Caco-2 (cell line): ENCODE results near the gene SLC39A11. TPM values are rescaled to one million over a fixed set of nuclear protein-coding genes. Genes with fewer than 3 reads are reported as not detected.

Source experiments
- BruUV-seq: library from RNA; stranded (reverse); fragments of 400-500 nt; replicated peaks from 2 replicates; lab custom pipeline; 2021; lab: Mats Ljungman, UMichigan
- CTCF ChIA-PET: fragments of 300-600 bp; sonication (Branson Sonifier 250); formaldehyde crosslinking; loops from one replicate; lab custom pipeline; 2022; ENCODE audit warnings: antibody characterized with exemption; lab: Charles Lee
- POLR2A ChIA-PET: fragments of 300-600 bp; sonication (Branson Sonifier 250); formaldehyde crosslinking; loops from one replicate; lab custom pipeline; 2022; ENCODE audit warnings: antibody characterized with exemption; lab: Charles Lee
- DNase-seq, 2 experiments: peaks; one replicate each; pipeline versions ENCODE4 v3.0.0 to v3.0.0-alpha.2; 2020 to 2022
- H3K27me3 ChIP-seq: replicated peaks from 2 replicates; pipeline ENCODE4 v1.6.0; 2011; ENCODE audit warnings: low read length; ENCODE audit not compliant: control insufficient read depth, insufficient read depth
- H3K36me3 ChIP-seq: 2 replicates; pipeline ENCODE4 v1.5.1; 2011; ENCODE audit warnings: low read length; ENCODE audit not compliant: control insufficient read depth, insufficient read depth
- H3K4me1 ChIP-seq: fragments of 250-450 bp; sonication (Bioruptor Pico); 2 replicates; pipeline ENCODE4 v1.5.1; 2020; ENCODE audit warnings: mild to moderate bottlenecking
- H3K4me3 ChIP-seq: 2 replicates; pipeline ENCODE4 v1.5.1; 2011; ENCODE audit warnings: low read depth, mild to moderate bottlenecking, control low read depth, low read length
- H3K9me3 ChIP-seq: fragments of 250-450 bp; sonication (Bioruptor Pico); 2 replicates; pipeline ENCODE4 v1.5.1; 2020; ENCODE audit warnings: mild to moderate bottlenecking, moderate library complexity
- H3K27ac Mint-ChIP-seq: one replicate; pipeline ENCODE4 v1.8.0; 2022; ENCODE audit warnings: mixed read lengths; ENCODE audit not compliant: unreplicated experiment
- H3K27me3 Mint-ChIP-seq: one replicate; pipeline ENCODE4 v1.8.0; 2022; ENCODE audit warnings: mixed read lengths; ENCODE audit not compliant: insufficient read depth, unreplicated experiment
- H3K36me3 Mint-ChIP-seq: one replicate; pipeline ENCODE4 v1.8.0; 2022; ENCODE audit warnings: mild to moderate bottlenecking, mixed read lengths; ENCODE audit not compliant: insufficient read depth, unreplicated experiment
- H3K4me1 Mint-ChIP-seq: one replicate; pipeline ENCODE4 v1.8.0; 2022; ENCODE audit warnings: low read depth, mixed read lengths; ENCODE audit not compliant: unreplicated experiment
- H3K4me3 Mint-ChIP-seq: one replicate; pipeline ENCODE4 v1.8.0; 2022; ENCODE audit warnings: mild to moderate bottlenecking, moderate library complexity, mixed read lengths; ENCODE audit not compliant: unreplicated experiment
- H3K9me3 Mint-ChIP-seq: one replicate; pipeline ENCODE4 v1.8.0; 2022; ENCODE audit warnings: mixed read lengths; ENCODE audit not compliant: unreplicated experiment
- CTCF ChIP-seq, 2 experiments: fragments of 200-600 bp in 1 of 2; IDR thresholded peaks; 1 replicate in 1 of 2; 2 replicates in 1 of 2; pipeline versions ENCODE4 v1.5.1 to v1.8.0; 2011 to 2022; ENCODE audit warnings: antibody characterized with exemption in 1 of 2, control low read depth in 1 of 2, inconsistent platforms in 1 of 2, low read depth in 1 of 2, low read length in 1 of 2, mild to moderate bottlenecking in 1 of 2, moderate library complexity in 1 of 2; ENCODE audit not compliant: insufficient read depth in 1 of 2, severe bottlenecking in 1 of 2, unreplicated experiment in 1 of 2
- intact Hi-C: fragments of 100-400 bp; cut with micrococcal nuclease; formaldehyde crosslinking; loops from one replicate; pipeline ENCODE4 v1.10.0; 2022; ENCODE audit not compliant: unreplicated experiment
- total RNA-seq: library from RNA; stranded (reverse); gene quantifications from 2 replicates; pipeline ENCODE4 v1.2.3, GENCODE V29; 2022

The SLC39A11 gene
- total RNA-seq, 1 experiment from 2014 or later, result 26.4 TPM

- Histone ChIP-seq H3K4me3 (no peak overlapping the region), H3K9me3 (no peaks in the 10 kb centered on the region), H3K27me3 (no peaks in the 10 kb centered on the region), H3K4me1 (no peaks in the 10 kb centered on the region), H3K36me3 (no peaks in the 10 kb centered on the region; the same call in 1 of the 2 replicates)
- Mint-ChIP-seq H3K27ac (no peak overlapping the region), H3K27me3 (no peaks in the 10 kb centered on the region), H3K9me3 (no peaks in the 10 kb centered on the region), H3K4me3 (no peak overlapping the region), H3K4me1 (peaks cover 7% of the 10 kb centered on the region), H3K36me3 (no peaks in the 10 kb centered on the region)
- no peak for TF ChIP-seq CTCF (IDR thresholded peaks at IDR 0.05; ENCODE audit: insufficient read depth in 1 of 2, low read depth in 1 of 2, low read length in 1 of 2, severe bottlenecking in 1 of 2, unreplicated experiment in 1 of 2)
- no peak for DNase-seq
- CTCF ChIA-PET, result no interaction called here
- POLR2A ChIA-PET, result no interaction called here
- BruUV-seq, result no TSS peak
- intact Hi-C loops, result no loop called here
Measured at GRCh38 chr17:72651988-72652387, 440.5 kb downstream of the SLC39A11 start.

- Mint-ChIP-seq H3K27me3 (no peaks in the 10 kb centered on the region), H3K36me3 (no peaks in the 10 kb centered on the region), H3K4me3 (no peak overlapping the region), H3K27ac (no peak overlapping the region), H3K9me3 (no peaks in the 10 kb centered on the region), H3K4me1 (no peaks in the 10 kb centered on the region)
- Histone ChIP-seq H3K4me3 (no peak overlapping the region), H3K4me1 (no peaks in the 10 kb centered on the region; the same call in 1 of the 2 replicates), H3K27me3 (no peaks in the 10 kb centered on the region), H3K36me3 (no peaks in the 10 kb centered on the region; the same call in 1 of the 2 replicates), H3K9me3 (0 out of 2 replicates have a peak, but pooled peaks cover under 1% of the 10 kb centered on the region)
- intact Hi-C loops, result no loop called here
- no peak for DNase-seq
- no peak for TF ChIP-seq CTCF (IDR thresholded peaks at IDR 0.05; ENCODE audit: insufficient read depth in 1 of 2, low read depth in 1 of 2, low read length in 1 of 2, severe bottlenecking in 1 of 2, unreplicated experiment in 1 of 2)
- POLR2A ChIA-PET, result interaction anchor here (0.6 kb wide), 1 partner anchor 537 kb away, joined by 3 read pairs; no protein-coding TSS in a partner anchor
- BruUV-seq, result no TSS peak
- CTCF ChIA-PET, result no interaction called here
Measured at GRCh38 chr17:72648702-72649101, 443.8 kb downstream of the SLC39A11 start.

GRCh38 chr17:72646176-72646575, 446.3 kb downstream of the SLC39A11 start:
- TF ChIP-seq CTCF (IDR thresholded peaks at IDR 0.05; ENCODE audit: insufficient read depth in 1 of 2, low read depth in 1 of 2, low read length in 1 of 2, severe bottlenecking in 1 of 2, unreplicated experiment in 1 of 2), result no peak
- POLR2A ChIA-PET, result no interaction called here
- no peaks in the 10 kb centered on the region for H3K9me3 Mint-ChIP-seq
- H3K27me3 ChIP-seq, result no peaks in the 10 kb centered on the region
- no peaks in the 10 kb centered on the region for H3K36me3 Mint-ChIP-seq
- no peaks in the 10 kb centered on the region for H3K4me1 Mint-ChIP-seq
- intact Hi-C loops, result no loop called here
- CTCF ChIA-PET, result interaction anchor here (2.3 kb wide), 1 partner anchor 89 kb away, joined by 9 read pairs; no protein-coding TSS in a partner anchor
- no peak overlapping the region for H3K27ac Mint-ChIP-seq
- BruUV-seq, result TSS peak; percentile 47
- no peaks in the 10 kb centered on the region; the same call in 1 of the 2 replicates for H3K4me1 ChIP-seq
- H3K36me3 ChIP-seq, result no peaks in the 10 kb centered on the region; the same call in 1 of the 2 replicates
- no peaks in the 10 kb centered on the region for H3K27me3 Mint-ChIP-seq
- DNase-seq, result peak in 1 of 2 experiments; percentile 21
- H3K4me3 Mint-ChIP-seq, result no peak overlapping the region
- H3K9me3 ChIP-seq, result peaks cover 12% of the 10 kb centered on the region
- no peak overlapping the region for H3K4me3 ChIP-seq
